ENCODE measurements around the gene OPRM1.

The OPRM1 gene

GRCh38 chr6:154080461-154081189, 41.6 kb downstream of the OPRM1 start:
- no peak for DNase-seq (ENCODE audit: low read depth)

- DNase-seq (ENCODE audit: low read depth), result no peak
Measured at GRCh38 chr6:154086510-154086909, 47.5 kb downstream of the OPRM1 start.

- DNase-seq (ENCODE audit: low read depth), result no peak
Measured at GRCh38 chr6:154092326-154092962, 53.4 kb downstream of the OPRM1 start.

GRCh38 chr6:154093231-154094044, 54.4 kb downstream of the OPRM1 start:
- no peak for DNase-seq (ENCODE audit: low read depth)

GRCh38 chr6:154095571-154095970, 56.5 kb downstream of the OPRM1 start:
- DNase-seq (ENCODE audit: low read depth), result no peak

- no peak for DNase-seq (ENCODE audit: low read depth)
Measured at GRCh38 chr6:154096316-154096715, 57.3 kb downstream of the OPRM1 start.

GRCh38 chr6:154096834-154097233, 57.8 kb downstream of the OPRM1 start:
- DNase-seq (ENCODE audit: low read depth), result no peak

GRCh38 chr6:154099211-154099610, 60.2 kb downstream of the OPRM1 start:
- no peak for DNase-seq (ENCODE audit: low read depth)

- DNase-seq (ENCODE audit: low read depth), result no peak
Measured at GRCh38 chr6:154106251-154106650, 67.2 kb downstream of the OPRM1 start.

GRCh38 chr6:154111025-154111424, 72.0 kb downstream of the OPRM1 start:
- no peak for DNase-seq (ENCODE audit: low read depth)

GRCh38 chr6:154112181-154112809, 73.3 kb downstream of the OPRM1 start:
- DNase-seq (ENCODE audit: low read depth), result no peak

GRCh38 chr6:154113392-154113791, 74.4 kb downstream of the OPRM1 start:
- DNase-seq (ENCODE audit: low read depth), result no peak

GRCh38 chr6:154117485-154117884, 78.4 kb downstream of the OPRM1 start:
- no peak for DNase-seq (ENCODE audit: low read depth)

GRCh38 chr6:154122195-154122925, 83.3 kb downstream of the OPRM1 start:
- no peak for DNase-seq (ENCODE audit: low read depth)

GRCh38 chr6:154123155-154123956, 84.3 kb downstream of the OPRM1 start:
- DNase-seq (ENCODE audit: low read depth), result no peak

- DNase-seq (ENCODE audit: low read depth), result no peak
Measured at GRCh38 chr6:154125421-154125820, 86.4 kb downstream of the OPRM1 start.

GRCh38 chr6:154127657-154128056, 88.6 kb downstream of the OPRM1 start:
- no peak for DNase-seq (ENCODE audit: low read depth)

- no peak for DNase-seq (ENCODE audit: low read depth)
Measured at GRCh38 chr6:154134471-154135147, 95.6 kb downstream of the OPRM1 start.

- DNase-seq (ENCODE audit: low read depth), result no peak
Measured at GRCh38 chr6:154138793-154139192, 99.8 kb downstream of the OPRM1 start.

- DNase-seq (ENCODE audit: low read depth), result no peak
Measured at GRCh38 chr6:154139892-154140291, 100.9 kb downstream of the OPRM1 start.

Data from GM04504 (cell line).